GM12878 (cell line): Measurements from ENCODE around the gene LCN12. TPM values are rescaled to one million over a fixed set of nuclear protein-coding genes. Genes with fewer than 3 reads are reported as not detected.
A peak's percentile ranks its signal among the peaks of the same experiment; 100 is the strongest.

Source experiments
- ATAC-seq: fragments of 200-7000 bp; cut with Tn5 transposase; 3 replicates; pipeline ENCODE4 v1.9.1; 2020; ENCODE audit warnings: mild to moderate bottlenecking, moderate library complexity
- BruUV-seq: library from RNA; stranded (reverse); fragments of 400-500 nt; replicated peaks from 2 replicates; lab custom pipeline; 2021; lab: Mats Ljungman, UMichigan
- CTCF ChIA-PET: fragments of 300-600 bp; sonication (Branson Sonifier 250); formaldehyde crosslinking; extraction: SDS; loops from one replicate; lab custom pipeline; 2021; ENCODE audit warnings: inconsistent platforms; lab: Yijun Ruan, JAX
- POLR2A ChIA-PET: fragments of 350-600 bp; formaldehyde crosslinking; extraction: SDS; loops from one replicate; lab custom pipeline; 2021; ENCODE audit warnings: inconsistent platforms; lab: Charles Lee
- RAD21 ChIA-PET: fragments of 300-600 bp; sonication (Branson Sonifier 250); formaldehyde crosslinking; loops from one replicate; lab custom pipeline; 2023; ENCODE audit warnings: antibody characterized with exemption; ENCODE audit not compliant: unreplicated experiment; lab: Charles Lee
- SMC1A ChIA-PET: fragments of 300-600 bp; sonication (Branson Sonifier 250); formaldehyde crosslinking; loops from one replicate; lab custom pipeline; 2023; ENCODE audit not compliant: unreplicated experiment, uncharacterized antibody; lab: Charles Lee
- DNase-seq: peaks from one replicate; pipeline ENCODE4 v3.0.0-alpha.2; 2011; ENCODE audit warnings: low read depth, low spot score
- FAIRE-seq: peaks from 3 replicates; lab custom pipeline; 2011; peaks lifted over from hg19 to GRCh38; lab: Jason Lieb, UNC
- H2AFZ ChIP-seq: 2 replicates; pipeline ENCODE4 v1.6.0; 2011; ENCODE audit warnings: low read depth, low read length, control low read depth; ENCODE audit not compliant: control insufficient read depth
- H3K27ac ChIP-seq: 2 replicates; pipeline ENCODE4 v1.5.1; 2011; ENCODE audit warnings: control low read depth; ENCODE audit not compliant: control insufficient read depth, insufficient read depth
- H3K27me3 ChIP-seq, 2 experiments: replicated peaks in 1 of 2; 2 replicates each; pipeline versions ENCODE4 v1.6.0 to v1.6.1; 2011; ENCODE audit warnings: low read length in 1 of 2; ENCODE audit not compliant: control insufficient read depth in 2 of 2, insufficient read depth in 2 of 2
- H3K36me3 ChIP-seq, 2 experiments: 2 replicates each; pipeline ENCODE4 v1.5.1; 2011; ENCODE audit warnings: low read length in 1 of 2; ENCODE audit not compliant: control insufficient read depth in 2 of 2, insufficient read depth in 2 of 2
- H3K4me1 ChIP-seq: 2 replicates; pipeline ENCODE4 v1.6.1; 2011; ENCODE audit warnings: mild to moderate bottlenecking, low read length, moderate library complexity, mixed read lengths; ENCODE audit not compliant: control insufficient read depth, insufficient read depth
- H3K4me2 ChIP-seq: 2 replicates; pipeline ENCODE4 v1.6.0; 2011; ENCODE audit warnings: control low read depth; ENCODE audit not compliant: control insufficient read depth, insufficient read depth
- H3K4me3 ChIP-seq: fragments of 200-600 bp; sonication (generic); 2 replicates; pipeline ENCODE4 v1.5.1; 2016
- H3K79me2 ChIP-seq: 2 replicates; pipeline ENCODE4 v1.6.0; 2011; ENCODE audit warnings: low read length; ENCODE audit not compliant: control insufficient read depth, insufficient read depth
- H3K9ac ChIP-seq: 2 replicates; pipeline ENCODE4 v1.8.0; 2011; ENCODE audit warnings: low read length, control low read depth, mixed read lengths; ENCODE audit not compliant: control insufficient read depth, insufficient read depth
- H3K9me3 ChIP-seq: replicated peaks from 3 replicates; pipeline ENCODE4 v1.5.1; 2011; ENCODE audit warnings: mild to moderate bottlenecking, low read length; ENCODE audit not compliant: control insufficient read depth, insufficient read depth
- H4K20me1 ChIP-seq: 2 replicates; pipeline ENCODE4 v1.6.0; 2011; ENCODE audit not compliant: control insufficient read depth, insufficient read depth
- BHLHE40 ChIP-seq, 2 experiments: fragments of 450-650 bp in 1 of 2; IDR thresholded peaks; 2 replicates each; pipeline ENCODE4 v1.6.1; 2011 to 2017; ENCODE audit warnings: low read depth in 2 of 2, borderline replicate concordance in 1 of 2, improper control_type of control experiment in 1 of 2, low read length in 1 of 2, mild to moderate bottlenecking in 1 of 2
- CBX3 ChIP-seq: fragments of 200-600 bp; sonication (generic); IDR thresholded peaks from 2 replicates; pipeline ENCODE4 v1.6.1; 2016; ENCODE audit warnings: low read depth, borderline replicate concordance
- CREM ChIP-seq: IDR thresholded peaks from 2 replicates; pipeline ENCODE4 v1.6.1; 2014; ENCODE audit warnings: antibody characterized with exemption, low read depth
- CTCF ChIP-seq, 3 experiments: IDR thresholded peaks in 2 of 3; conservative IDR thresholded peaks in 1 of 3; 2 replicates each; pipeline ENCODE4 v1.5.1; 2011; ENCODE audit warnings: low read depth in 3 of 3, low read length in 3 of 3, mild to moderate bottlenecking in 3 of 3, control low read depth in 2 of 3, moderate library complexity in 2 of 3, inconsistent platforms in 1 of 3, mixed read lengths in 1 of 3; ENCODE audit not compliant: control insufficient read depth in 2 of 3, insufficient read depth in 1 of 3; ENCODE audit errors: extremely low read depth in 1 of 3
- DPF2 ChIP-seq: fragments of 450-650 bp; IDR thresholded peaks from 2 replicates; pipeline ENCODE4 v1.6.1; 2017; ENCODE audit warnings: mild to moderate bottlenecking
- E2F4 ChIP-seq: IDR thresholded peaks from 2 replicates; pipeline ENCODE4 v1.6.1; 2012; ENCODE audit warnings: low read depth, low read length, improper control_type of control experiment
- IKZF2 ChIP-seq, 2 experiments: fragments of 450-650 bp; IDR thresholded peaks; 2 replicates each; pipeline ENCODE4 v1.6.1; 2017; ENCODE audit warnings: mild to moderate bottlenecking in 2 of 2, moderate library complexity in 2 of 2
- MEF2B ChIP-seq: fragments of 450-650 bp; IDR thresholded peaks from 2 replicates; pipeline ENCODE4 v1.6.1; 2018; ENCODE audit warnings: mild to moderate bottlenecking, moderate library complexity; ENCODE audit not compliant: partially characterized antibody, poor library complexity, severe bottlenecking
- MTA2 ChIP-seq: fragments of 450-650 bp; IDR thresholded peaks from 2 replicates; pipeline ENCODE4 v1.6.1; 2016; ENCODE audit warnings: low read depth, mild to moderate bottlenecking, moderate library complexity
- MTA3 ChIP-seq: IDR thresholded peaks from 2 replicates; pipeline ENCODE4 v1.6.1; 2012; ENCODE audit warnings: low read length, inconsistent platforms, borderline replicate concordance
- NFIC ChIP-seq: IDR thresholded peaks from 2 replicates; pipeline ENCODE4 v1.6.1; 2012; ENCODE audit warnings: low read depth, mild to moderate bottlenecking, inconsistent platforms, low read length, moderate library complexity
- PBX3 ChIP-seq: IDR thresholded peaks from 2 replicates; pipeline ENCODE4 v1.6.1; 2011; ENCODE audit warnings: mild to moderate bottlenecking, low read depth, low read length, moderate library complexity; ENCODE audit not compliant: insufficient replicate concordance
- RAD51 ChIP-seq: fragments of 450-650 bp; IDR thresholded peaks from 2 replicates; pipeline ENCODE4 v1.6.1; 2016; ENCODE audit warnings: moderate library complexity, mild to moderate bottlenecking, inconsistent platforms
- RELB ChIP-seq: fragments of 450-650 bp; IDR thresholded peaks from 2 replicates; pipeline ENCODE4 v1.6.1; 2017; ENCODE audit warnings: low read depth, mild to moderate bottlenecking, moderate library complexity
- SIN3A ChIP-seq: IDR thresholded peaks from 2 replicates; pipeline ENCODE4 v1.6.1; 2012; ENCODE audit warnings: low read depth, low read length, improper control_type of control experiment
- SREBF2 ChIP-seq: IDR thresholded peaks from 2 replicates; pipeline ENCODE4 v1.6.1; 2012; ENCODE audit warnings: mild to moderate bottlenecking, low read length
- ZNF622 ChIP-seq: fragments of 450-650 bp; IDR thresholded peaks from 2 replicates; pipeline ENCODE4 v1.6.1; 2017; ENCODE audit warnings: mild to moderate bottlenecking, inconsistent platforms
- WGBS: methylation state at CpG from one replicate; pipeline ENCODE4 v1.1.6; 2016; ENCODE audit warnings: low lambda C conversion rate; ENCODE audit not compliant: insufficient replicate concordance, insufficient coverage; ENCODE audit errors: missing lambda C conversion rate; 5-methylcytosine and 5-hydroxymethylcytosine counted together
- in situ Hi-C: fragments of 300-500 bp; cut with MboI; formaldehyde crosslinking; loops from 9 replicates; pipeline ENCODE4 v1.14.3; 2018; ENCODE audit warnings: mixed read lengths
- intact Hi-C: fragments of 100-400 bp; cut with micrococcal nuclease; formaldehyde crosslinking; loops from one replicate; pipeline ENCODE4 v1.14.2; 2022; ENCODE audit not compliant: unreplicated experiment
- polyA plus RNA-seq, 11 experiments: library from polyadenylated mRNA; depleted of rRNA in 4 of 11; unstranded in 6 of 11; stranded (reverse) in 5 of 11; fragments of >200 nt; fragmentation: Nextera tagmentation in 4 of 11; fragmentation: Illumina TruSeq in 1 of 11; extraction: Ambion mirVana in 4 of 11; extraction: Trizol in 1 of 11; gene quantifications; 1 replicate in 1 of 11; 2 replicates in 10 of 11; pipeline versions ENCODE4 v1.2.1 to v1.2.3, GENCODE V29; 2011 to 2016; ENCODE audit warnings: inconsistent platforms in 2 of 11, missing spikeins in 2 of 11, low read depth in 1 of 11
- total RNA-seq, 4 experiments: library from RNA; depleted of rRNA in 3 of 4; stranded (reverse); fragments of >200 nt in 3 of 4; fragmentation: Illumina TruSeq in 1 of 4; extraction: Trizol in 1 of 4; gene quantifications; 2 replicates each; pipeline versions ENCODE4 v1.2.1 to v1.2.3, GENCODE V29; 2013 to 2021

LCN12 gene
- total and polyA plus RNA-seq, 10 of the 15 experiments (the other 5 are each of a cell fraction or from before 2014, with no cell fraction given), result 0.06 to 0.64 (median 0.40) TPM; not detected in 3

DNA sequence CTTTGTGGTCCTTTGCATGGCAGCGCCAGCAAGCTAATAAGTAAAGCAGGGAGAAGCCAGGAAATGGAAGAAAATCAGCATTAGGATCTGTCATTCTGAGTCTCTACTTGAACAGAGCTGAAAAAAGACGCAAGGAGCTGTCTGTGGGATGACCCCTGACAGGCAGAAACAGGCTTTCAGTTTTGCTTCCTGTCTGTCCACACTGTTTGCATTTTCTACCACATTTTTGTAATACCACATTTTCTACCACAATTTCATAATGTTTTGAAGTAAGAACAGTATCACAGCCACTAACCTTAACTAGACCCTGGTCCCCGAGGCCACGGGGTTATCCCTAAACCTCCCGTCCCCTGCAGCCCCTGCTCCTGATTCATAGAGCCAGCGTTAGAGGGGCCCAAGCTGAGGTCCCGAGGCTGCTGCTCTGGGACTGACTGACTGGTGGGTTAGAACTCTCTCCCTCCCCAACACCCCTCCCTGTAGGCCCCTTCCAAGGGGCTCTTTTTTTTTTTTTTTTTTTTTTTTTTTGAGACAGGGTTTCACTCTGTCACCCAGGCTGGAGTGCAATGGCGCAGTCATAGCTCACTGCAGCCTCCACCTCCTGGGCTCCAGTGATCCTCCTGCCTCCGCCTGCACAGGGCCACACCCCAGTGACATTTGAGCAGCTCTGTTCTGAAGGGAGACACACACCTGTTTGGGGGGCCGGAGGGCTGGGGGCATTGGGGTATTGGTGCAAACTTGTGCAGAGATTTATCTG lies 48.3 kb downstream of the LCN12 start:
- no peak overlapping the region for H3K4me3 ChIP-seq
- peak; percentile 82 for DNase-seq
- no peaks in the 10 kb centered on the region for H4K20me1 ChIP-seq
- H3K4me2 ChIP-seq, result peak overlapping the region; percentile 79
- WGBS, result 1% methylated on average over 9 of the region's 10 CpGs
- no peak overlapping the region for H3K27ac ChIP-seq
- H3K4me1 ChIP-seq, result peaks cover 37% of the 10 kb centered on the region
- POLR2A ChIA-PET, result interaction anchor here (0.6 to 1.8 kb wide), 5 partner anchors 9 to 119 kb away, joined by 3 to 5 read pairs (median 3); partner anchors contain the start of gene TRAF2
- BruUV-seq, result no TSS peak
- H3K27me3 ChIP-seq, result peaks cover 2 to 10% of the 10 kb centered on the region in 2 experiments; a peak in 3 of 4 replicates
- ATAC-seq, result peak; percentile 87
- CTCF ChIA-PET, result interaction anchor here (0.9 to 2.8 kb wide), 7 partner anchors 8 to 71 kb away, joined by 3 to 17 read pairs (median 4); no protein-coding TSS in a partner anchor
- SMC1A ChIA-PET, result interaction anchor here (0.9 to 1.7 kb wide), 4 partner anchors 35 to 99 kb away, joined by 3 to 6 read pairs (median 5); no protein-coding TSS in a partner anchor
- H2AFZ ChIP-seq, result peak overlapping the region; percentile 54
- H3K79me2 ChIP-seq, result no peaks in the 10 kb centered on the region
- no peaks in the 10 kb centered on the region for H3K36me3 ChIP-seq
- H3K9me3 ChIP-seq, result peaks cover 2% of the 10 kb centered on the region; the same call in 1 of the 3 replicates
- H3K9ac ChIP-seq, result no peak overlapping the region
- peak; percentile 99 for FAIRE-seq
- RAD21 ChIA-PET, result interaction anchor here (0.6 to 3.6 kb wide), 8 partner anchors 24 to 717 kb away, joined by 3 to 16 read pairs (median 4); no protein-coding TSS in a partner anchor
- intact Hi-C loops (no loop called here), in situ Hi-C loops (no loop called here)
- TF ChIP-seq RAD51, result peak; percentile 37; the same call in 1 of the 2 replicates
- TF ChIP-seq IKZF2 (IDR thresholded peaks at IDR 0.05), result peak; percentile 66 to 68
- peak; percentile 77; the same call in 1 of the 2 replicates for TF ChIP-seq RELB
- peak; percentile 50 to 64; a peak in 2 of 4 replicates for TF ChIP-seq BHLHE40 (IDR thresholded peaks at IDR 0.05; ENCODE audit: borderline replicate concordance in 1 of 2, low read depth in 2 of 2, low read length in 1 of 2)
- TF ChIP-seq ZNF622, result no peak
- no peak for TF ChIP-seq CTCF (IDR thresholded peaks at IDR 0.05 in 2 of 3, conservative IDR thresholded peaks at IDR 0.05 in 1 of 3; ENCODE audit: control insufficient read depth in 2 of 3, extremely low read depth in 1 of 3, insufficient read depth in 1 of 3, low read depth in 3 of 3, low read length in 3 of 3)
- TF ChIP-seq MTA3, result peak; percentile 69; the same call in 1 of the 2 replicates
- no peak for TF ChIP-seq E2F4
- no peak for TF ChIP-seq CBX3
- TF ChIP-seq DPF2, result peak; percentile 87
- TF ChIP-seq PBX3, result peak; percentile 67
- no peak for TF ChIP-seq SIN3A
- no peak for TF ChIP-seq SREBF2
- peak; percentile 65 for TF ChIP-seq MEF2B
- peak; percentile 75 for TF ChIP-seq MTA2
- TF ChIP-seq NFIC, result peak; percentile 75; the same call in 1 of the 2 replicates
- 0 out of 2 replicates have a peak, but pooled peaks have one; percentile 28 for TF ChIP-seq CREM
